Measurements from ENCODE around the gene AUH.

Gene AUH

GRCh38 chr9:91190062-91190461, 171.7 kb downstream of the AUH start:
- no peak for DNase-seq (ENCODE audit: low read depth)

- DNase-seq (ENCODE audit: low read depth) = no peak
These were observed 172.8 kb downstream of the AUH start for GRCh38 chr9:91188719-91189590.

GRCh38 chr9:91187965-91188344, 173.8 kb downstream of the AUH start:
- DNase-seq (ENCODE audit: low read depth) = no peak

DNA sequence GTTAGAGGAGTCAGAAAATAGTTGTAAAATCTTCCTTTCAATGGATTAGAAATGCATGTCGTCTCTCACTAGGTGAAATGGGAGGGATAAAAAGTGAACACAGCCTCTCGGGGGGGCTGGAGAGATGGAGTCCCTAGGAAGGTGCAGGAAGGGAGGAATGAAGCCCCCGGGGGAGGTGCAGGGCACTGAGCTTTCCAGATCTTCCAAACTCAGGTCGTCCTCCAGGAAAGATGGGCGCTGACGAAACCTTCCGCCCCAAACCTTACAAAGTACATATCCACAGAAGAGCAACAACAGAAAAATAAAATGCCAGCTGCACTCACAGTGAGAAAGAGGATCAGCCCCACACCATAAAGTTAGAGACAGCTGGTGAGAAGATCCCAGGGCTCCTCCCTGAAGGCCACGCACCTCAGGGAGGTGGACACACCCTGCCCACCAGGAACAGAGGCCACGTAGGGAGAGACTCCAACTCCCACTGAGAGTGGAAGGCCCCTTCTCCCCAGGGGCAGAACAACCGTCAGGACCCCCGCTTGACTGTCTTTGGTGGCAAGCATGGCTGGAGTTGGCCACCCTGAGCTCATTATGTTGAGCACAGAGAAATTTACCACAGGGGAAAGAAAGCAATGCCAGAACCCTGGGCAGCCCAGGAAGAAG, 174.3 kb downstream of the AUH start:
- no peak for DNase-seq (ENCODE audit: low read depth)

DNA sequence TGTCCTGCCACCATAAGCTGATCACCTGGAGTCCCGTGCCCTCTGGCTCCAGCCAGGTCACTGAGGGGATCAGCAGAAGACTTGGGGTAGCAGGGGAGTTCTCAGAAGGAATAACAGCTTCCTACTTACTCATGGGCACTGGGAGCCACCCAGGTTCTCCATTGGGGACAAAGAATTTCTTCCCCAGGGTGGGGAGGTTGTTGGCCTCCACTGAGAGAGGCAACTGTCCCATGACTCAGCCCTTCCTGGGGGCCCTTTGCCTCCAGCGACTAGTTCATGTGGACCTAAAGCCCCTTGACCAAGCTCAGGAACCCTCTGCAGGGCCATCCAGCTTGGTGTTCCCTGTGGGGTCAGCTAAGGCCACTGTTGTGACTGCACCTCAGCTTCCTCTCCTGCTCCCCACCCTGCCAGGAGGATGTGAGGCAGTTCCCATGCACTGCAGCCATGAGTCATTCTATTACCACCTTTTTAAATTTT, 175.0 kb downstream of the AUH start:
- DNase-seq (ENCODE audit: low read depth) = no peak

- DNase-seq (ENCODE audit: low read depth) = no peak
These were observed 176.4 kb downstream of the AUH start for GRCh38 chr9:91185193-91185886.

GRCh38 chr9:91182429-91183225, 179.1 kb downstream of the AUH start:
- DNase-seq (ENCODE audit: low read depth) = no peak

GRCh38 chr9:91181541-91181940, 180.2 kb downstream of the AUH start:
- no peak for DNase-seq (ENCODE audit: low read depth)

DNA sequence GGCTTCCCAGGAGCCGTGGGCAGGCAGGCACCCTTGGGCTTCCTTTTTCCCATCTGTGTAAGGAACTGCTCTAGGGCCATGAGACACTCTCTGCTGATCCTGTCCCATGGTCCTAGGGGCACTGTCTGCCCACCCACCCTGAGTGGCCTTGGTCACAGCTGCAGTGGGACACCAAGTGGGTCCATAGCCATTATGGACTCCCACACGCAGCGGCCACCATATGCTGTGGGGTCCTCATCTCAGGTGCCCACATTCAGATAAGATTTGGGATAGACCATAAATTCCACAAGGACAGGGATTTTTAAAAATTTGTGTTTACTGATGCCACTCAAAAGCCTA, 180.8 kb downstream of the AUH start:
- DNase-seq (ENCODE audit: low read depth) = no peak

DNA sequence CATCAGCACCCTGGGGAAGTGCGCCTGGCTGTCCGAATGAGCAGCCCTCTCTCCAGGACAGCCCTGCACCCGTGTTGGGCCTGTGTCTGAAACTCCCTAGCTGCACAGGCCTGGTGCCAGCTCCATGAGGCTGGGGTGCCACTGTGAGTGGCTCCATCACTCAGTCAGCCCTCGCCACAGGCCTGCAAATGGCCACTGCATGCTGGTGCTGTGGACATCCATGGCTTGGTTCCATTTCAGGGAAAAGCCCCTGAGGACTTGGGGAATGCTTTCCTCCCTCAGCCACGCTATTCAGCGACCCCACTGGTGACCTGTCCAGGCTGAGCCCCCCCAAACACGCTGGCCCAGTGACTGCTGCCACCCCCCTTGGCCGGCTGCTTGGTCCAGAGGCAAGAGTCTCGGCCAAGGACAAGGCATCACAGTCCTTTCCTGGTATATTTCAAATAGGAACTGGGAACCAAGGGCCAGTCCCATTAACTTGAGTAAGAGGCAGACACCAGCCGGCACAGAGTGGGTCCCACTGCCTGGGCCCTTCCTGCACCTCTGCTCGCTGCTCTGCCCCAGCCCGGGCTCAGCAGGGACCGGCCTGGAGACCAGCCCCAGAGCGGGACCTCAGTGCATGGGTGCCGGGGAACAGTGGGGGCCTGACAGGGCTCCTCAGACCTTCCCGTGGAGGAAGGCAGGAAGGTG, 181.3 kb downstream of the AUH start:
- no peak for DNase-seq (ENCODE audit: low read depth)

- no peak for DNase-seq (ENCODE audit: low read depth)
These were observed 182.2 kb downstream of the AUH start for GRCh38 chr9:91179237-91180138.

GRCh38 chr9:91178281-91179236, 183.2 kb downstream of the AUH start:
- no peak for DNase-seq (ENCODE audit: low read depth)

DNA sequence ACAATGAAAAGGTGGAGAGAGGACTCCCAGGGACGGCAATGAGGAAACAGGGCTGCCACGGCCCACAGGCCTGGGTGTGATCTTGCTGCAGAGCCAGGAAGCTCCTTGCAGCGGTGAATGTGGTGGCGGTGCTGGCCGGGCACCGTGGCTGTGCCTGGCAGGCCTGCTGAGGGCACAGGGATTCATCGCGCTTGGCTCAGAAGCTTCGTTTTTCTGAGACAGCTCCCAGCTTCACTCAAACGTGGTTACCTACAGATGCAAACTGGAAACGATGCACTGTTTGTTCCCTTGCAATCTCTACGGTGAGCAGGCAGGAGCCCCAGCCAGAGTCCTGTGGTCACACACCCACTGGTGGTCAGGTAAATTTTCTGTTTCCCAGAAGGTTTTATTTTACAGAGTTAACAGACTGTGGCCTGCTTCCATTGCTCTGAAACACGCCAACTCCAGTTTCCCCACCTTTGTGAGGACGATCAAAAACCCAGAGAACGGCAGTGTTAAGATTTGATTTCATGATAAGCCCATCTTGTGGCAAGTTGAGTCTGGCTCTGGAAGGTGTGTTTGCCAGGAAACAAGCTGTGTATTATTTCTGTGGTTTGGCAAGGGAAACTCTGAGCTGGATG, 183.9 kb downstream of the AUH start:
- no peak for DNase-seq (ENCODE audit: low read depth)

- no peak for DNase-seq (ENCODE audit: low read depth)
These were observed 184.6 kb downstream of the AUH start for GRCh38 chr9:91177081-91177480.

DNA sequence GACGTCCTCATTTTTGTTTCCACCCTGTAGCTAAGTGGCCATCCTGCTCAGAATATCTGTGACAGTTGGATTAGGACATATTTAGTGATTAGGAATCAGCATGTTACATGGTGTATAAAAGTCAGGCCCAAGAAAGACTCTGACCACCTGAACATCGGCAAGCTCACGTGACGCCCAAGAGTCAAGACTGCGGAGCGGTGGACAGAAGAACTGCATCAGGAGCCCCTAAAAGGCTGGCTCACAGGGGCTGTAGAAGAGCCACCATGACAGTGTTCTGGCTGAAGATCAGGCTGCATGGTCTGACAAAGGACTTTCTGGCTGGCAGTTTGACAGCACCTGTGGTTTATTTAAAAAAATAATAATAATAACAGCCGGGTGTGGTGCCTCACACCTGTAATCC, 185.3 kb downstream of the AUH start:
- DNase-seq (ENCODE audit: low read depth) = no peak

DNA sequence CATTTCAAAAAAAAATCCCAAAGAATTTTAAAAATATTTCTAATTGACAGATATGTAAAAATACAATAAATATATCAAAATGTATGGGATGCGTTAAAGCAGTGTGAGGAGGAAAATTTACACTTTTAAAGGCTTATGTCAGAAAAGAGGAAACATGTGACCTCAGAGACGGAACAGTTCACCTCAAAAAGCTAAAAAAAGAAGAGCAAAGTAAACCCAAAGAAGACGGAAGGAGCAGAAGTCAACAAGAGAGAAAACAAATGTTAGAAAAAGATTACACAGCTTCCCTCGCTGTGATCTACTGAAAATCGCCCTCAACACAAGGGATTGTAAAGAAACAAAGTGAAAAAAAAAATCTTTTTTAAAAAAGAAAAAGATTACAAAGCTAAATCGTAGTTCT, 186.9 kb downstream of the AUH start:
- DNase-seq (ENCODE audit: low read depth) = no peak

GRCh38 chr9:91172329-91172728, 189.4 kb downstream of the AUH start:
- DNase-seq (ENCODE audit: low read depth) = no peak

GRCh38 chr9:91170951-91171350, 190.8 kb downstream of the AUH start:
- no peak for DNase-seq (ENCODE audit: low read depth)

Data from T follicular helper cell (primary cell).